GM10248 (cell line): ENCODE data around the gene MCF2L.

Experiments used
- CTCF ChIA-PET: fragments of 300-600 bp; sonication (Branson Sonifier 250); formaldehyde crosslinking; extraction: SDS; loops from one replicate; lab custom pipeline; 2021; ENCODE audit warnings: antibody characterized with exemption; lab: Yijun Ruan, JAX
- POLR2A ChIA-PET: fragments of 350-650 bp; sonication (Branson Sonifier 250); formaldehyde crosslinking; extraction: SDS; loops from one replicate; lab custom pipeline; 2020; ENCODE audit warnings: antibody characterized with exemption; lab: Yijun Ruan, JAX
- DNase-seq: peaks from one replicate; pipeline ENCODE4 v3.0.0; 2012; ENCODE audit errors: extremely low spot score
- TF ChIP-seq, protein P1 (sequence below): IDR thresholded peaks from 2 replicates; pipeline ENCODE4 v1.5.1; 2012; ENCODE audit warnings: mild to moderate bottlenecking, low read depth; ENCODE audit errors: extremely low read depth, missing control alignments, control extremely low read depth

Gene MCF2L

GRCh38 chr13:112956571-112957294, 12.3 kb upstream of the MCF2L start:
- no peak for DNase-seq
- POLR2A ChIA-PET = no interaction called here
- CTCF ChIA-PET = interaction anchor here (1.4 kb wide), 2 partner anchors 37 to 73 kb away, joined by 3 to 4 read pairs; no protein-coding TSS in a partner anchor
- TF ChIP-seq, protein P1, sequence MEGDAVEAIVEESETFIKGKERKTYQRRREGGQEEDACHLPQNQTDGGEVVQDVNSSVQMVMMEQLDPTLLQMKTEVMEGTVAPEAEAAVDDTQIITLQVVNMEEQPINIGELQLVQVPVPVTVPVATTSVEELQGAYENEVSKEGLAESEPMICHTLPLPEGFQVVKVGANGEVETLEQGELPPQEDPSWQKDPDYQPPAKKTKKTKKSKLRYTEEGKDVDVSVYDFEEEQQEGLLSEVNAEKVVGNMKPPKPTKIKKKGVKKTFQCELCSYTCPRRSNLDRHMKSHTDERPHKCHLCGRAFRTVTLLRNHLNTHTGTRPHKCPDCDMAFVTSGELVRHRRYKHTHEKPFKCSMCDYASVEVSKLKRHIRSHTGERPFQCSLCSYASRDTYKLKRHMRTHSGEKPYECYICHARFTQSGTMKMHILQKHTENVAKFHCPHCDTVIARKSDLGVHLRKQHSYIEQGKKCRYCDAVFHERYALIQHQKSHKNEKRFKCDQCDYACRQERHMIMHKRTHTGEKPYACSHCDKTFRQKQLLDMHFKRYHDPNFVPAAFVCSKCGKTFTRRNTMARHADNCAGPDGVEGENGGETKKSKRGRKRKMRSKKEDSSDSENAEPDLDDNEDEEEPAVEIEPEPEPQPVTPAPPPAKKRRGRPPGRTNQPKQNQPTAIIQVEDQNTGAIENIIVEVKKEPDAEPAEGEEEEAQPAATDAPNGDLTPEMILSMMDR = no peak

GRCh38 chr13:112957295-112957677, 11.7 kb upstream of the MCF2L start:
- ChIA-PET CTCF (interaction anchor here (1.0 to 1.4 kb wide), 2 partner anchors 14 to 37 kb away, joined by 3 to 4 read pairs; no protein-coding TSS in a partner anchor), POLR2A (no interaction called here)
- no peak for DNase-seq
- TF ChIP-seq, protein P1 = no peak

DNA sequence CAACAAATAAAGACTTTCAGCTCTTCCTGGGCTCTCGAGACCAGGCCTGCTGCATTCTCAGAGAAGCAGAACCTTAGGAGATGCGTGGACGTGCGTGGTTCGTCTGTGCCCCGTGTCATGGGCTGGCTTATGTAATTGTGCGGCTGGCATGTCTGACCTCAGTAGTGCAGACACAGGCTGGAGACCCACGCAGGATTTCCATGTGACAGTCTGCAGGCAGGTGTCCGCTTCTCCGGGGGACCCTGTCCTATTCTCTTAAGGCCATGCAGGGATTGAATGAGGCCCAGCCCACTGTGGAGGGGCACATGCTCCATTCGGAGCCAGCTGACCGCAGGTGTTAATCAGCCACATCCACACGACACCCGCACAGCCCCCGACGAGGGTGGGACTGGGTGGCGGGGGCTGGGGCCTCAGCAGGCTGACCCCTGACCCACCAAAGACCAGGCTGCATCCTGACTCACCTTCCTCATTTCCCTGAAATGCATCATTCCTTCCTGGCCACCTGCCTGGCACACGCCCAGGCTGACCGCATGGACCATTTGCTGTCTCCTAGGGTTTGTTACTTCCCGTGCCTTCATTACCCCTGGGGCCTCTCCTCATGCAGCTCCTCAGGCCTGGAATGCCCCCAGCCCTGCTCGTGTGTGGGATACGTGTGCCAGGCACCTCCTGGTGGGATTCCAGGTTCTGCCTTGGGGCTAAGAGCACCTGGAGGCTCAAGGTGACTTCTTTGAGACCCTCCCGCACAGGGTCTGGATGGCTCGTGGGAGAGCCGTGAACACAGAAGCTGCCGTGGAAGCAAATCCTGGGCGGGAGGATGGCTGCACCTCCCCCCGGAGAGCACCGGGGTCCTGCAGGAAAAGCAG, 10.7 kb upstream of the MCF2L start:
- CTCF ChIA-PET = interaction anchor here (1.0 to 1.4 kb wide), 2 partner anchors 15 to 38 kb away, joined by 3 to 4 read pairs; no protein-coding TSS in a partner anchor
- POLR2A ChIA-PET = no interaction called here
- no peak for DNase-seq
- TF ChIP-seq, protein P1 = no peak

- ChIA-PET CTCF (no interaction called here), POLR2A (no interaction called here)
- TF ChIP-seq, protein P1 = no peak
- no peak for DNase-seq
Observed at GRCh38 chr13:112959206-112959605, 9.8 kb upstream of the MCF2L start.

GRCh38 chr13:112959701-112960542, 9.1 kb upstream of the MCF2L start:
- DNase-seq = no peak
- TF ChIP-seq, protein P1 = no peak
- ChIA-PET POLR2A (no interaction called here), CTCF (no interaction called here)

DNA sequence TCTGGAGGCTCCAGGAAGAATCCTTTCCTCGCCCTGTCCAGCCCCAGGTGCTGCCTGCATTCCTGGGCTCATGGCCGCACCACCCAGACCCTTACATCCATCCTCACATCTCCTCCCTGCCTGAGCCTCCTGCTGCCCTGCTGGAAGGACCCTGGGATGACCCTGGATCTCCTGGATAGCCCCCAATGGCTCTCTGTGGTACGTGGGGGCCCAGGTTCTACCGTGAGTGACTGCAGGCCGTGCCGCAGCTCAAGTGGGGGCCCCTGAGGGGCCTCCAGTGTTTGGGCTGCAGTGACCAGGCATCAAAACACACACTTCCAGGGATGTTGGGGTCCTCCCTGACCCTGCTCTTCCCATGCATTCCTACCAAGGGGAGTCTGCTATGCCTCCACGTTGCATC, 8.3 kb upstream of the MCF2L start:
- CTCF ChIA-PET = no interaction called here
- POLR2A ChIA-PET = no interaction called here
- TF ChIP-seq, protein P1 = no peak
- no peak for DNase-seq
